ENCODE results near the gene UBA6.

The UBA6 gene

DNA sequence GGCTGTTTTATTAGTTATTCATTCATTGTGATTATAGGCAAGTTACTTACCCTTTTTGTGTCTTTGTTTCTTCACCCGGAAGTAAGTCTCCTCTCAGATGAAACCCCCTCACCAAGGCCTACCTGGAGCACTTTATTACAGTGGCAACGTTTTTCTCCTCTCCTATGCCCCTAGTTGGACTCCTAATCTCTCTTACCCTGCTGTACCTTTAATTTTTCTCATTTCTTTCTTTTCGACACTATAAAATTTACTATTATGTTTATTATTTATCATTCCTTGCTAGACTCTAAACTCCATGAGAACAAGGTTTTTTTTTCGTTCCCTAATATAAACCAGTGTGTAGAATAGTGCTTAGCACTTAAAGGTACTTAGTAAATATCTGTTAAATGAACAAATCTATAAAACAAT, 124.9 kb downstream of the UBA6 start:
- TF ChIP-seq CTCF (IDR thresholded peaks at IDR 0.05; ENCODE audit: insufficient read depth, low read depth, low read length, missing control alignments) = no peak
- H3K4me3 ChIP-seq (ENCODE audit: low read depth, low read length) = peak overlapping the region; percentile 57
- peak; percentile 41 for DNase-seq (ENCODE audit: low read depth)

- peak overlapping the region; percentile 57 for H3K4me3 ChIP-seq (ENCODE audit: low read depth, low read length)
- no peak for TF ChIP-seq CTCF (IDR thresholded peaks at IDR 0.05; ENCODE audit: insufficient read depth, low read depth, low read length, missing control alignments)
- DNase-seq (ENCODE audit: low read depth) = peak; percentile 88
These were observed 125.5 kb downstream of the UBA6 start for GRCh38 chr4:67575232-67576058.

- TF ChIP-seq CTCF (IDR thresholded peaks at IDR 0.05; ENCODE audit: insufficient read depth, low read depth, low read length, missing control alignments) = no peak
- no peak for DNase-seq (ENCODE audit: low read depth)
- no peak overlapping the region for H3K4me3 ChIP-seq (ENCODE audit: low read depth, low read length)
These were observed 127.8 kb downstream of the UBA6 start for GRCh38 chr4:67573193-67573592.

GRCh38 chr4:67571975-67572374, 129.0 kb downstream of the UBA6 start:
- DNase-seq (ENCODE audit: low read depth) = no peak
- no peak for TF ChIP-seq CTCF (IDR thresholded peaks at IDR 0.05; ENCODE audit: insufficient read depth, low read depth, low read length, missing control alignments)
- H3K4me3 ChIP-seq (ENCODE audit: low read depth, low read length) = no peak overlapping the region

GRCh38 chr4:67570537-67570936, 130.4 kb downstream of the UBA6 start:
- no peak for DNase-seq (ENCODE audit: low read depth)
- no peak for TF ChIP-seq CTCF (IDR thresholded peaks at IDR 0.05; ENCODE audit: insufficient read depth, low read depth, low read length, missing control alignments)
- no peak overlapping the region for H3K4me3 ChIP-seq (ENCODE audit: low read depth, low read length)

GRCh38 chr4:67568820-67569219, 132.1 kb downstream of the UBA6 start:
- DNase-seq (ENCODE audit: low read depth) = no peak
- no peak for TF ChIP-seq CTCF (IDR thresholded peaks at IDR 0.05; ENCODE audit: insufficient read depth, low read depth, low read length, missing control alignments)
- no peak overlapping the region for H3K4me3 ChIP-seq (ENCODE audit: low read depth, low read length)

DNA sequence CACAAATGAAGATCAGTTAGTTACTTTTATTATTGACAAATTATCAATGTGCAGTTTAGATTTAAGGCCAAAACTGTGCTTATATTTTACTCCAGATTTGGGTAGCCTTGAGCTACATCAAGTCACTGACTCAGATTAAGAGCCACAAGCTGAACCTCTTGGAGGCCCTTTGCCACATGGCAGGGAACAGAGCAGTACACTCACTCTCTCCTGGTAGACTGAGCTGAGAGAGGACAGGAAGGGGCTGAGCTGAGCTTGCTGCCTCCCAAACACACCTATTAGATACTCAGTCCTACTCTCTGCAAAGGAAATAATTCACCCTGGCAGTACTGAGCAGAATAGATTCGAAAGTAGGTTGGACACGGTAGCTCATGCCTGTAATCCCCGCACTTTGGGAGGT, 134.6 kb downstream of the UBA6 start:
- TF ChIP-seq CTCF (IDR thresholded peaks at IDR 0.05; ENCODE audit: insufficient read depth, low read depth, low read length, missing control alignments) = no peak
- H3K4me3 ChIP-seq (ENCODE audit: low read depth, low read length) = no peak overlapping the region
- no peak for DNase-seq (ENCODE audit: low read depth)

All from GM12865 (cell line).